Left ventricle myocardium superior (tissue), 1 donor: Measurements from ENCODE around the gene CLEC7A. TPM values are rescaled to one million over a fixed set of nuclear protein-coding genes. Genes with fewer than 3 reads are reported as not detected.

ENCODE experiments used
- ATAC-seq: fragments of 200-7000 bp; cut with Tn5 transposase; one replicate; pipeline ENCODE4 v1.9.1; 2020; ENCODE audit warnings: mild to moderate bottlenecking, moderate library complexity
- DNase-seq: peaks from one replicate; pipeline ENCODE4 v3.0.0-alpha.2; 2020
- intact Hi-C: fragments of 100-400 bp; cut with micrococcal nuclease; formaldehyde crosslinking; loops from one replicate; pipeline ENCODE4 v1.11.0; 2022
- total RNA-seq: library from RNA; stranded (reverse); fragmentation: NEBNext Ultra II Directional; extraction: Animal tissue kit (Norgen Biotek cat#: 25700); gene quantifications from one replicate; pipeline ENCODE4 v1.2.1, GENCODE V29; 2021
- donor health status: DM: no; HTN: yes; CAD: no; lungs with severe emphysema.

Gene CLEC7A
- total RNA-seq, 1 donor from 2014 or later = 2.8 TPM

DNA sequence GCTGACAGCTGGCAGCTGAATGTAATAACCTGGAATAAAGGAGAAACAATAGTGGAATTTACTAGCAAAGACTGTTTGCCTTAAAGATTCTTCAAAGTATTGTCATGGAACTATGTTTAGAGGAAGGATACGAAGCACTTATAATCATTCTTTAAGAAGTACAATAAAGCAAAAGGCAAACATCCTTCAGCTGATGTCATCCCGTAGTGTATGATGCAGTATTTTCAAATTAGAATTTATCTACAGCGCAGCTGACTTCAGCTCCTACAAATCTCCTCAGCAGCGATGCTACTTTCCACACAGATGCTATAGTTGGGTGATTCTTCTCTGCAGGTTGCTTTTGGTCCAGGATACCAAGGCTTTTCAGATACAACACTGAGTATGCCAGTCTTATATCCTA lies 62.7 kb downstream of the CLEC7A start:
- DNase-seq (no peak), ATAC-seq (no peak)
- intact Hi-C loops = no loop called here

Other genes starting within 250 kb of the CLEC7A start
- gene KLRF2, start 248.7 kb downstream of the CLEC7A start, total RNA-seq = not detected
- not detected for gene CLEC2A, start 197.8 kb downstream of the CLEC7A start, total RNA-seq
- 4.9 TPM for gene CLEC12A, start 158.8 kb downstream of the CLEC7A start, total RNA-seq
- gene CLEC1B, start 131.1 kb downstream of the CLEC7A start, total RNA-seq = not detected
- not detected for gene CLEC12B, start 119.6 kb downstream of the CLEC7A start, total RNA-seq
- not detected for gene CLEC9A, start 99.5 kb downstream of the CLEC7A start, total RNA-seq
- gene CLEC1A, start 31.2 kb downstream of the CLEC7A start, total RNA-seq = 4.4 TPM
- gene OLR1, start 41.9 kb upstream of the CLEC7A start, total RNA-seq = 0.64 TPM
- gene TMEM52B, start 48.8 kb upstream of the CLEC7A start, total RNA-seq = not detected
- 217 TPM for gene GABARAPL1, start 82.7 kb upstream of the CLEC7A start, total RNA-seq
- 1.5 TPM for gene KLRD1, start 177.7 kb upstream of the CLEC7A start, total RNA-seq